GM12878 (cell line): Measurements from ENCODE around the gene CDH4.

Experiments
- CHD2 ChIP-seq: IDR thresholded peaks from 2 replicates; pipeline ENCODE4 v1.6.1; 2011; ENCODE audit warnings: low read depth, low read length, improper control_type of control experiment, borderline replicate concordance
- EED ChIP-seq: sonication (generic); IDR thresholded peaks from 2 replicates; pipeline ENCODE4 v1.6.1; 2016; ENCODE audit warnings: antibody characterized with exemption, low read depth
- EP300 ChIP-seq, 2 experiments: fragments of 150-350 bp in 1 of 2; IDR thresholded peaks; 2 replicates each; pipeline ENCODE4 v1.6.1; 2011 to 2012; ENCODE audit warnings: low read depth in 2 of 2, low read length in 2 of 2, borderline replicate concordance in 1 of 2, improper control_type of control experiment in 1 of 2, inconsistent platforms in 1 of 2; ENCODE audit not compliant: control insufficient read depth in 1 of 2
- ESRRA ChIP-seq: IDR thresholded peaks from 2 replicates; pipeline ENCODE4 v1.6.1; 2012; ENCODE audit warnings: mild to moderate bottlenecking, low read length, improper control_type of control experiment
- EZH2 ChIP-seq: IDR thresholded peaks from 2 replicates; pipeline ENCODE4 v1.6.1; 2012; ENCODE audit warnings: low read depth, mild to moderate bottlenecking, control low read depth, inconsistent platforms, low read length, borderline replicate concordance; ENCODE audit not compliant: control insufficient read depth
- GABPA ChIP-seq: IDR thresholded peaks from 2 replicates; pipeline ENCODE4 v1.6.1; 2014; ENCODE audit warnings: antibody characterized with exemption, low read depth, mild to moderate bottlenecking, inconsistent platforms
- MYC ChIP-seq: IDR thresholded peaks from 2 replicates; pipeline ENCODE4 v1.6.1; 2011; ENCODE audit warnings: mild to moderate bottlenecking, low read length, moderate library complexity, inconsistent platforms; ENCODE audit not compliant: insufficient read depth, insufficient replicate concordance, insufficient read length, severe bottlenecking
- NR2C2 ChIP-seq: IDR thresholded peaks from 2 replicates; pipeline ENCODE4 v1.6.1; 2011; ENCODE audit warnings: borderline replicate concordance, low read depth; ENCODE audit not compliant: control insufficient read depth, insufficient read length
- POLR2A ChIP-seq: IDR thresholded peaks from 2 replicates; pipeline ENCODE4 v1.6.1; 2011; ENCODE audit warnings: low read depth, mild to moderate bottlenecking, low read length
- POLR2AphosphoS5 ChIP-seq: IDR thresholded peaks from 2 replicates; pipeline ENCODE4 v1.6.1; 2011; ENCODE audit warnings: mild to moderate bottlenecking, low read length, inconsistent platforms
- TCF12 ChIP-seq: IDR thresholded peaks from 2 replicates; pipeline ENCODE4 v1.6.1; 2011; ENCODE audit warnings: low read depth, mild to moderate bottlenecking, low read length
- TF ChIP-seq, protein P1 (sequence below), 3 experiments: IDR thresholded peaks in 2 of 3; conservative IDR thresholded peaks in 1 of 3; 2 replicates each; pipeline ENCODE4 v1.5.1; 2011; ENCODE audit warnings: low read depth in 3 of 3, low read length in 3 of 3, mild to moderate bottlenecking in 3 of 3, control low read depth in 2 of 3, moderate library complexity in 2 of 3, inconsistent platforms in 1 of 3, mixed read lengths in 1 of 3; ENCODE audit not compliant: control insufficient read depth in 2 of 3, insufficient read depth in 1 of 3; ENCODE audit errors: extremely low read depth in 1 of 3
- TF ChIP-seq, protein P2 (sequence below): IDR thresholded peaks from 2 replicates; pipeline ENCODE4 v1.6.1; 2012; ENCODE audit warnings: mild to moderate bottlenecking, low read depth, low read length

DNA sequence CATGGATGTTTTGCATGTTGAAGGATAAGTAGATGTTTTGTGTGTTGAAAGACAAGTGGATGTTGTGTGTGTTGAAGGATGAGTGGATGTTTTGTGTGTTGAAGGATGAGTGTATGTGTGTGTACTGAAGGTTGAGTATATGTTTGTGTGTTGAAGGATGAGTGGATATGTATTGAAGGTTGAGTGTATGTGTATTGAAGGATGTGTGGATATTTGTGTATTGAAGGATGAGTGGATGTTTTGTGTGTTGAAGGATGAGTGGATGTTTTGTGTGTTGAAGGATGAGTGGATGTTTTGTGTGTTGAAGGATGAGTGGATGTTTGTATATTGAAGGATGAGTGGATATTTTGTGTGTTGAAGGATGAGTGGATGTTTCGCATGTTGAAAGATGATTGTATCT, 325.0 kb downstream of the CDH4 start:
- TF ChIP-seq EP300 (IDR thresholded peaks at IDR 0.05; ENCODE audit: borderline replicate concordance in 1 of 2, control insufficient read depth in 1 of 2, low read depth in 2 of 2, low read length in 2 of 2), result no peak
- TF ChIP-seq MYC, result no peak
- TF ChIP-seq ESRRA, result no peak
- TF ChIP-seq, protein P1, sequence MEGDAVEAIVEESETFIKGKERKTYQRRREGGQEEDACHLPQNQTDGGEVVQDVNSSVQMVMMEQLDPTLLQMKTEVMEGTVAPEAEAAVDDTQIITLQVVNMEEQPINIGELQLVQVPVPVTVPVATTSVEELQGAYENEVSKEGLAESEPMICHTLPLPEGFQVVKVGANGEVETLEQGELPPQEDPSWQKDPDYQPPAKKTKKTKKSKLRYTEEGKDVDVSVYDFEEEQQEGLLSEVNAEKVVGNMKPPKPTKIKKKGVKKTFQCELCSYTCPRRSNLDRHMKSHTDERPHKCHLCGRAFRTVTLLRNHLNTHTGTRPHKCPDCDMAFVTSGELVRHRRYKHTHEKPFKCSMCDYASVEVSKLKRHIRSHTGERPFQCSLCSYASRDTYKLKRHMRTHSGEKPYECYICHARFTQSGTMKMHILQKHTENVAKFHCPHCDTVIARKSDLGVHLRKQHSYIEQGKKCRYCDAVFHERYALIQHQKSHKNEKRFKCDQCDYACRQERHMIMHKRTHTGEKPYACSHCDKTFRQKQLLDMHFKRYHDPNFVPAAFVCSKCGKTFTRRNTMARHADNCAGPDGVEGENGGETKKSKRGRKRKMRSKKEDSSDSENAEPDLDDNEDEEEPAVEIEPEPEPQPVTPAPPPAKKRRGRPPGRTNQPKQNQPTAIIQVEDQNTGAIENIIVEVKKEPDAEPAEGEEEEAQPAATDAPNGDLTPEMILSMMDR (IDR thresholded peaks at IDR 0.05 in 2 of 3, conservative IDR thresholded peaks at IDR 0.05 in 1 of 3; ENCODE audit: control insufficient read depth in 2 of 3, extremely low read depth in 1 of 3, insufficient read depth in 1 of 3, low read depth in 3 of 3, low read length in 3 of 3), result no peak
- no peak for TF ChIP-seq EZH2
- TF ChIP-seq CHD2, result no peak
- no peak for TF ChIP-seq NR2C2
- no peak for TF ChIP-seq POLR2A
- TF ChIP-seq TCF12, result no peak
- no peak for TF ChIP-seq POLR2AphosphoS5
- TF ChIP-seq GABPA, result no peak
- TF ChIP-seq EED, result no peak
- TF ChIP-seq, protein P2, sequence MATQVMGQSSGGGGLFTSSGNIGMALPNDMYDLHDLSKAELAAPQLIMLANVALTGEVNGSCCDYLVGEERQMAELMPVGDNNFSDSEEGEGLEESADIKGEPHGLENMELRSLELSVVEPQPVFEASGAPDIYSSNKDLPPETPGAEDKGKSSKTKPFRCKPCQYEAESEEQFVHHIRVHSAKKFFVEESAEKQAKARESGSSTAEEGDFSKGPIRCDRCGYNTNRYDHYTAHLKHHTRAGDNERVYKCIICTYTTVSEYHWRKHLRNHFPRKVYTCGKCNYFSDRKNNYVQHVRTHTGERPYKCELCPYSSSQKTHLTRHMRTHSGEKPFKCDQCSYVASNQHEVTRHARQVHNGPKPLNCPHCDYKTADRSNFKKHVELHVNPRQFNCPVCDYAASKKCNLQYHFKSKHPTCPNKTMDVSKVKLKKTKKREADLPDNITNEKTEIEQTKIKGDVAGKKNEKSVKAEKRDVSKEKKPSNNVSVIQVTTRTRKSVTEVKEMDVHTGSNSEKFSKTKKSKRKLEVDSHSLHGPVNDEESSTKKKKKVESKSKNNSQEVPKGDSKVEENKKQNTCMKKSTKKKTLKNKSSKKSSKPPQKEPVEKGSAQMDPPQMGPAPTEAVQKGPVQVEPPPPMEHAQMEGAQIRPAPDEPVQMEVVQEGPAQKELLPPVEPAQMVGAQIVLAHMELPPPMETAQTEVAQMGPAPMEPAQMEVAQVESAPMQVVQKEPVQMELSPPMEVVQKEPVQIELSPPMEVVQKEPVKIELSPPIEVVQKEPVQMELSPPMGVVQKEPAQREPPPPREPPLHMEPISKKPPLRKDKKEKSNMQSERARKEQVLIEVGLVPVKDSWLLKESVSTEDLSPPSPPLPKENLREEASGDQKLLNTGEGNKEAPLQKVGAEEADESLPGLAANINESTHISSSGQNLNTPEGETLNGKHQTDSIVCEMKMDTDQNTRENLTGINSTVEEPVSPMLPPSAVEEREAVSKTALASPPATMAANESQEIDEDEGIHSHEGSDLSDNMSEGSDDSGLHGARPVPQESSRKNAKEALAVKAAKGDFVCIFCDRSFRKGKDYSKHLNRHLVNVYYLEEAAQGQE, result no peak
